WTC11 (cell line): Measurements from ENCODE around the gene DBH. TPM values are rescaled to one million over a fixed set of nuclear protein-coding genes. Genes with fewer than 3 reads are reported as not detected.

Experiments
- AR ChIP-seq: fragments of 250-450 bp; sonication (Bioruptor Pico); IDR thresholded peaks from 2 replicates; pipeline ENCODE4 v1.9.0; 2021; ENCODE audit warnings: mild to moderate bottlenecking
- ATF3 ChIP-seq: sonication (generic); formaldehyde crosslinking; conservative IDR thresholded peaks from 2 replicates; pipeline ENCODE4 v1.8.1; 2022; ENCODE audit warnings: mild to moderate bottlenecking, missing genetic modification reagents
- CBFB ChIP-seq: sonication (generic); formaldehyde crosslinking; IDR thresholded peaks from 2 replicates; pipeline ENCODE4 v1.8.1; 2022; ENCODE audit warnings: mild to moderate bottlenecking, low read depth, missing genetic modification reagents
- CREM ChIP-seq: sonication (generic); formaldehyde crosslinking; IDR thresholded peaks from 2 replicates; pipeline ENCODE4 v1.8.1; 2022; ENCODE audit warnings: mild to moderate bottlenecking, missing genetic modification reagents, moderate library complexity
- E2F4 ChIP-seq: sonication (generic); formaldehyde crosslinking; IDR thresholded peaks from 2 replicates; pipeline ENCODE4 v1.8.1; 2022; ENCODE audit warnings: low read depth, mild to moderate bottlenecking, moderate library complexity, missing genetic modification reagents, borderline replicate concordance
- ERG ChIP-seq: fragments of 250-450 bp; sonication (Bioruptor Pico); IDR thresholded peaks from 2 replicates; pipeline ENCODE4 v1.8.0; 2021; ENCODE audit warnings: mild to moderate bottlenecking
- HMGXB4 ChIP-seq: sonication (generic); formaldehyde crosslinking; IDR thresholded peaks from 2 replicates; pipeline ENCODE4 v1.8.1; 2023; ENCODE audit warnings: mild to moderate bottlenecking, moderate library complexity, missing genetic modification reagents
- IRF1 ChIP-seq: sonication (generic); formaldehyde crosslinking; IDR thresholded peaks from 2 replicates; pipeline ENCODE4 v1.8.0; 2023; ENCODE audit warnings: missing genetic modification reagents
- JUN ChIP-seq: sonication (generic); formaldehyde crosslinking; IDR thresholded peaks from 2 replicates; pipeline ENCODE4 v1.8.0; 2023; ENCODE audit warnings: mild to moderate bottlenecking, missing genetic modification reagents
- KAT7 ChIP-seq: sonication (generic); formaldehyde crosslinking; IDR thresholded peaks from 2 replicates; pipeline ENCODE4 v1.8.1; 2023; ENCODE audit warnings: missing genetic modification reagents, mild to moderate bottlenecking, borderline replicate concordance
- MXD4 ChIP-seq: fragments of 250-450 bp; sonication (Bioruptor Pico); IDR thresholded peaks from 2 replicates; pipeline ENCODE4 v1.8.0; 2021; ENCODE audit warnings: mild to moderate bottlenecking, moderate library complexity, borderline replicate concordance
- MYBL2 ChIP-seq: sonication (generic); formaldehyde crosslinking; IDR thresholded peaks from 2 replicates; pipeline ENCODE4 v1.8.1; 2023; ENCODE audit warnings: mild to moderate bottlenecking, moderate library complexity, missing genetic modification reagents
- RELA ChIP-seq: sonication (generic); formaldehyde crosslinking; IDR thresholded peaks from 2 replicates; pipeline ENCODE4 v1.8.1; 2022; ENCODE audit warnings: missing genetic modification reagents, mild to moderate bottlenecking, borderline replicate concordance
- RORB ChIP-seq: fragments of 250-450 bp; sonication (Bioruptor Pico); IDR thresholded peaks from 2 replicates; pipeline ENCODE4 v1.9.0; 2021; ENCODE audit warnings: mild to moderate bottlenecking
- SMAD3 ChIP-seq: sonication (generic); formaldehyde crosslinking; IDR thresholded peaks from 2 replicates; pipeline ENCODE4 v1.8.0; 2022; ENCODE audit warnings: missing genetic modification reagents, mild to moderate bottlenecking, borderline replicate concordance
- SMAD4 ChIP-seq: sonication (generic); formaldehyde crosslinking; IDR thresholded peaks from 2 replicates; pipeline ENCODE4 v1.8.0; 2022; ENCODE audit warnings: mild to moderate bottlenecking, missing genetic modification reagents
- SP1 ChIP-seq: sonication (generic); formaldehyde crosslinking; conservative IDR thresholded peaks from 2 replicates; pipeline ENCODE4 v1.8.1; 2022; ENCODE audit warnings: missing genetic modification reagents
- TEAD4 ChIP-seq: sonication (generic); formaldehyde crosslinking; IDR thresholded peaks from 2 replicates; pipeline ENCODE4 v1.8.0; 2022; ENCODE audit warnings: mild to moderate bottlenecking, missing genetic modification reagents
- ZBTB21 ChIP-seq: sonication (generic); formaldehyde crosslinking; IDR thresholded peaks from 2 replicates; pipeline ENCODE4 v1.8.1; 2023; ENCODE audit warnings: mild to moderate bottlenecking, missing genetic modification reagents, borderline replicate concordance
- ZBTB43 ChIP-seq: sonication (generic); formaldehyde crosslinking; IDR thresholded peaks from 2 replicates; pipeline ENCODE4 v1.8.1; 2023; ENCODE audit warnings: mild to moderate bottlenecking, missing genetic modification reagents
- ZNF121 ChIP-seq: sonication (generic); formaldehyde crosslinking; IDR thresholded peaks from 2 replicates; pipeline ENCODE4 v1.8.0; 2023; ENCODE audit warnings: missing genetic modification reagents
- ZNF138 ChIP-seq: sonication (generic); formaldehyde crosslinking; conservative IDR thresholded peaks from 2 replicates; pipeline ENCODE4 v1.8.1; 2022; ENCODE audit warnings: mild to moderate bottlenecking, moderate library complexity, missing genetic modification reagents
- ZNF219 ChIP-seq: sonication (generic); formaldehyde crosslinking; IDR thresholded peaks from 2 replicates; pipeline ENCODE4 v1.8.0; 2023; ENCODE audit warnings: missing genetic modification reagents, mild to moderate bottlenecking, borderline replicate concordance
- ZNF416 ChIP-seq: fragments of 250-450 bp; sonication (Bioruptor Pico); IDR thresholded peaks from 2 replicates; pipeline ENCODE4 v1.9.0; 2021; ENCODE audit warnings: mild to moderate bottlenecking, inconsistent platforms
- ZNF423 ChIP-seq: fragments of 250-450 bp; sonication (Bioruptor Pico); IDR thresholded peaks from 2 replicates; pipeline ENCODE4 v2.1.2; 2022; ENCODE audit warnings: mild to moderate bottlenecking, moderate library complexity
- ZSCAN18 ChIP-seq: fragments of 250-450 bp; sonication (Bioruptor Pico); IDR thresholded peaks from 2 replicates; pipeline ENCODE4 v2.1.2; 2022; ENCODE audit warnings: mild to moderate bottlenecking, moderate library complexity
- total RNA-seq: library from RNA; stranded (reverse); gene quantifications from 3 replicates; pipeline ENCODE4 v1.2.3, GENCODE V29; 2021

Gene DBH
- total RNA-seq, 1 experiment from 2014 or later, result 0.24 TPM

- TF ChIP-seq ZBTB21 (CRISPR knock-in tag), result 0 out of 2 replicates have a peak, but pooled peaks have one; percentile 73
- TF ChIP-seq ZNF121 (CRISPR knock-in tag), result no peak
- TF ChIP-seq MXD4 (CRISPR knock-in tag), result no peak
- peak; percentile 82 for TF ChIP-seq CREM (CRISPR knock-in tag)
- no peak for TF ChIP-seq ERG (CRISPR knock-in tag)
- TF ChIP-seq HMGXB4, result peak; percentile 25; the same call in 1 of the 2 replicates
- TF ChIP-seq ZNF423 (CRISPR knock-in tag), result peak; percentile 79
- 0 out of 2 replicates have a peak, but pooled peaks have one; percentile 3 for TF ChIP-seq ZBTB43 (CRISPR knock-in tag)
- peak; percentile 78; the same call in 1 of the 2 replicates for TF ChIP-seq SMAD4
- TF ChIP-seq CBFB (CRISPR knock-in tag), result peak; percentile 78; the same call in 1 of the 2 replicates
- peak; percentile 93 for TF ChIP-seq JUN (CRISPR knock-in tag)
- TF ChIP-seq ZNF416, result 0 out of 2 replicates have a peak, but pooled peaks have one; percentile 68
- TF ChIP-seq KAT7 (CRISPR knock-in tag), result peak; percentile 52; the same call in 1 of the 2 replicates
- no peak for TF ChIP-seq ZSCAN18 (CRISPR knock-in tag)
- peak; percentile 94; the same call in 1 of the 2 replicates for TF ChIP-seq ZNF219 (CRISPR knock-in tag)
- TF ChIP-seq RELA (CRISPR knock-in tag), result no peak
- peak; percentile 63 for TF ChIP-seq E2F4
- no peak for TF ChIP-seq ATF3
- peak; percentile 44; the same call in 1 of the 2 replicates for TF ChIP-seq SMAD3
- TF ChIP-seq MYBL2 (CRISPR knock-in tag), result peak; percentile 75
- peak; percentile 85 for TF ChIP-seq TEAD4 (CRISPR knock-in tag)
- no peak for TF ChIP-seq RORB
- no peak for TF ChIP-seq AR (CRISPR knock-in tag)
- peak; percentile 67; the same call in 1 of the 2 replicates for TF ChIP-seq SP1 (CRISPR knock-in tag)
- TF ChIP-seq ZNF138 (CRISPR knock-in tag), result no peak
- no peak for TF ChIP-seq IRF1
Observed at GRCh38 chr9:133609311-133610098, 26.7 kb upstream of the DBH start, which contains the start of gene FAM163B (continued).
